ENCODE measurements around the gene THY1.

THY1 gene

GRCh38 chr11:119422809-119423508, at the start of gene THY1:
TSS of gene THY1 (minus strand) at chr11:119423172. CDS start at chr11:119420905, 2,267 bp downstream.
- H3K27me3 ChIP-seq (ENCODE audit: control insufficient read depth in 2 of 2, insufficient read depth in 2 of 2, low read length in 2 of 2): peaks cover 6 to 8% of the 10 kb centered on the region in 2 donors
- no peak within 1 kb of the TSS for H3K9ac ChIP-seq (ENCODE audit: low read depth in 1 of 2, low read length in 2 of 2)
- H3K36me3 ChIP-seq (ENCODE audit: control insufficient read depth in 2 of 2, insufficient read depth in 2 of 2, low read length in 2 of 2): no peaks in the 10 kb centered on the region
- H3K4me3 ChIP-seq (ENCODE audit: low read length in 2 of 2): peak within 1 kb of the TSS; percentile 47 to 56
- no peaks in the 10 kb centered on the region for H3K4me1 ChIP-seq (ENCODE audit: control insufficient read depth in 2 of 2, insufficient read depth in 2 of 2, low read length in 2 of 2)
- H3K27ac ChIP-seq (ENCODE audit: low read depth in 2 of 2, low read length in 2 of 2): peak within 1 kb of the TSS in 1 of 2 donors; percentile 43
- no peaks in the 10 kb centered on the region for H3K9me3 ChIP-seq (ENCODE audit: control insufficient read depth in 2 of 2, low read length in 2 of 2)

GRCh38 chr11:119472186-119472855, 49.3 kb upstream of the THY1 start:
- no peaks in the 10 kb centered on the region for H3K4me1 ChIP-seq (ENCODE audit: control insufficient read depth in 2 of 2, insufficient read depth in 2 of 2, low read length in 2 of 2)
- H3K9ac ChIP-seq (ENCODE audit: low read depth in 1 of 2, low read length in 2 of 2): no peak overlapping the region
- no peak overlapping the region for H3K27ac ChIP-seq (ENCODE audit: low read depth in 2 of 2, low read length in 2 of 2)
- no peak overlapping the region for H3K4me3 ChIP-seq (ENCODE audit: low read length in 2 of 2)
- H3K27me3 ChIP-seq (ENCODE audit: control insufficient read depth in 2 of 2, insufficient read depth in 2 of 2, low read length in 2 of 2): no peaks in the 10 kb centered on the region
- H3K36me3 ChIP-seq (ENCODE audit: control insufficient read depth in 2 of 2, insufficient read depth in 2 of 2, low read length in 2 of 2): no peaks in the 10 kb centered on the region
- H3K9me3 ChIP-seq (ENCODE audit: control insufficient read depth in 2 of 2, low read length in 2 of 2): no peaks in the 10 kb centered on the region

- no peak overlapping the region for H3K9ac ChIP-seq (ENCODE audit: low read depth in 1 of 2, low read length in 2 of 2)
- H3K27me3 ChIP-seq (ENCODE audit: control insufficient read depth in 2 of 2, insufficient read depth in 2 of 2, low read length in 2 of 2): no peaks in the 10 kb centered on the region
- no peaks in the 10 kb centered on the region for H3K9me3 ChIP-seq (ENCODE audit: control insufficient read depth in 2 of 2, low read length in 2 of 2)
- no peak overlapping the region for H3K4me3 ChIP-seq (ENCODE audit: low read length in 2 of 2)
- H3K27ac ChIP-seq (ENCODE audit: low read depth in 2 of 2, low read length in 2 of 2): no peak overlapping the region
- H3K4me1 ChIP-seq (ENCODE audit: control insufficient read depth in 2 of 2, insufficient read depth in 2 of 2, low read length in 2 of 2): no peaks in the 10 kb centered on the region
- no peaks in the 10 kb centered on the region for H3K36me3 ChIP-seq (ENCODE audit: control insufficient read depth in 2 of 2, insufficient read depth in 2 of 2, low read length in 2 of 2)
Measured at GRCh38 chr11:119471329-119471728, 48.4 kb upstream of the THY1 start.

GRCh38 chr11:119470317-119471291, 47.6 kb upstream of the THY1 start:
- Histone ChIP-seq H3K9me3 (ENCODE audit: control insufficient read depth in 2 of 2, low read length in 2 of 2) (no peaks in the 10 kb centered on the region), H3K36me3 (ENCODE audit: control insufficient read depth in 2 of 2, insufficient read depth in 2 of 2, low read length in 2 of 2) (no peaks in the 10 kb centered on the region), H3K27ac (ENCODE audit: low read depth in 2 of 2, low read length in 2 of 2) (peak overlapping the region in 1 of 2 donors; percentile 50), H3K4me1 (ENCODE audit: control insufficient read depth in 2 of 2, insufficient read depth in 2 of 2, low read length in 2 of 2) (no peaks in the 10 kb centered on the region), H3K9ac (ENCODE audit: low read depth in 1 of 2, low read length in 2 of 2) (no peak overlapping the region), H3K27me3 (ENCODE audit: control insufficient read depth in 2 of 2, insufficient read depth in 2 of 2, low read length in 2 of 2) (no peaks in the 10 kb centered on the region), H3K4me3 (ENCODE audit: low read length in 2 of 2) (no peak overlapping the region)

GRCh38 chr11:119469506-119469905, 46.5 kb upstream of the THY1 start:
- H3K9me3 ChIP-seq (ENCODE audit: control insufficient read depth in 2 of 2, low read length in 2 of 2): no peaks in the 10 kb centered on the region
- no peak overlapping the region for H3K9ac ChIP-seq (ENCODE audit: low read depth in 1 of 2, low read length in 2 of 2)
- no peak overlapping the region for H3K4me3 ChIP-seq (ENCODE audit: low read length in 2 of 2)
- H3K27me3 ChIP-seq (ENCODE audit: control insufficient read depth in 2 of 2, insufficient read depth in 2 of 2, low read length in 2 of 2): no peaks in the 10 kb centered on the region
- no peak overlapping the region for H3K27ac ChIP-seq (ENCODE audit: low read depth in 2 of 2, low read length in 2 of 2)
- no peaks in the 10 kb centered on the region for H3K36me3 ChIP-seq (ENCODE audit: control insufficient read depth in 2 of 2, insufficient read depth in 2 of 2, low read length in 2 of 2)
- H3K4me1 ChIP-seq (ENCODE audit: control insufficient read depth in 2 of 2, insufficient read depth in 2 of 2, low read length in 2 of 2): no peaks in the 10 kb centered on the region

- Histone ChIP-seq H3K36me3 (ENCODE audit: control insufficient read depth in 2 of 2, insufficient read depth in 2 of 2, low read length in 2 of 2) (no peaks in the 10 kb centered on the region), H3K27ac (ENCODE audit: low read depth in 2 of 2, low read length in 2 of 2) (no peak overlapping the region), H3K4me3 (ENCODE audit: low read length in 2 of 2) (no peak overlapping the region), H3K4me1 (ENCODE audit: control insufficient read depth in 2 of 2, insufficient read depth in 2 of 2, low read length in 2 of 2) (no peaks in the 10 kb centered on the region), H3K9ac (ENCODE audit: low read depth in 1 of 2, low read length in 2 of 2) (no peak overlapping the region), H3K9me3 (ENCODE audit: control insufficient read depth in 2 of 2, low read length in 2 of 2) (no peaks in the 10 kb centered on the region), H3K27me3 (ENCODE audit: control insufficient read depth in 2 of 2, insufficient read depth in 2 of 2, low read length in 2 of 2) (no peaks in the 10 kb centered on the region)
Measured at GRCh38 chr11:119468511-119468910, 45.5 kb upstream of the THY1 start.

- H3K4me1 ChIP-seq (ENCODE audit: control insufficient read depth in 2 of 2, insufficient read depth in 2 of 2, low read length in 2 of 2): no peaks in the 10 kb centered on the region
- H3K36me3 ChIP-seq (ENCODE audit: control insufficient read depth in 2 of 2, insufficient read depth in 2 of 2, low read length in 2 of 2): no peaks in the 10 kb centered on the region
- no peaks in the 10 kb centered on the region for H3K9me3 ChIP-seq (ENCODE audit: control insufficient read depth in 2 of 2, low read length in 2 of 2)
- H3K27ac ChIP-seq (ENCODE audit: low read depth in 2 of 2, low read length in 2 of 2): peak overlapping the region in 1 of 2 donors; percentile 49
- H3K4me3 ChIP-seq (ENCODE audit: low read length in 2 of 2): no peak overlapping the region
- H3K27me3 ChIP-seq (ENCODE audit: control insufficient read depth in 2 of 2, insufficient read depth in 2 of 2, low read length in 2 of 2): no peaks in the 10 kb centered on the region
- H3K9ac ChIP-seq (ENCODE audit: low read depth in 1 of 2, low read length in 2 of 2): no peak overlapping the region
Measured at GRCh38 chr11:119461229-119461963, 38.4 kb upstream of the THY1 start.

GRCh38 chr11:119460582-119460981, 37.6 kb upstream of the THY1 start:
- no peak overlapping the region for H3K9ac ChIP-seq (ENCODE audit: low read depth in 1 of 2, low read length in 2 of 2)
- no peaks in the 10 kb centered on the region for H3K27me3 ChIP-seq (ENCODE audit: control insufficient read depth in 2 of 2, insufficient read depth in 2 of 2, low read length in 2 of 2)
- H3K27ac ChIP-seq (ENCODE audit: low read depth in 2 of 2, low read length in 2 of 2): peak overlapping the region; percentile 38 to 49
- no peaks in the 10 kb centered on the region for H3K9me3 ChIP-seq (ENCODE audit: control insufficient read depth in 2 of 2, low read length in 2 of 2)
- H3K4me3 ChIP-seq (ENCODE audit: low read length in 2 of 2): no peak overlapping the region
- H3K4me1 ChIP-seq (ENCODE audit: control insufficient read depth in 2 of 2, insufficient read depth in 2 of 2, low read length in 2 of 2): no peaks in the 10 kb centered on the region
- no peaks in the 10 kb centered on the region for H3K36me3 ChIP-seq (ENCODE audit: control insufficient read depth in 2 of 2, insufficient read depth in 2 of 2, low read length in 2 of 2)

GRCh38 chr11:119460097-119460496, 37.1 kb upstream of the THY1 start:
- no peaks in the 10 kb centered on the region for H3K36me3 ChIP-seq (ENCODE audit: control insufficient read depth in 2 of 2, insufficient read depth in 2 of 2, low read length in 2 of 2)
- H3K4me1 ChIP-seq (ENCODE audit: control insufficient read depth in 2 of 2, insufficient read depth in 2 of 2, low read length in 2 of 2): no peaks in the 10 kb centered on the region
- H3K4me3 ChIP-seq (ENCODE audit: low read length in 2 of 2): no peak overlapping the region
- no peak overlapping the region for H3K9ac ChIP-seq (ENCODE audit: low read depth in 1 of 2, low read length in 2 of 2)
- no peaks in the 10 kb centered on the region for H3K27me3 ChIP-seq (ENCODE audit: control insufficient read depth in 2 of 2, insufficient read depth in 2 of 2, low read length in 2 of 2)
- no peaks in the 10 kb centered on the region for H3K9me3 ChIP-seq (ENCODE audit: control insufficient read depth in 2 of 2, low read length in 2 of 2)
- H3K27ac ChIP-seq (ENCODE audit: low read depth in 2 of 2, low read length in 2 of 2): peak overlapping the region; percentile 38 to 49

Measured in mucosa of rectum (tissue), 2 donors.